Loucy (cell line): Measurements from ENCODE around the gene EFCAB9.

ENCODE experiments used
- H2AFZ ChIP-seq: fragments of 200-600 bp; sonication (generic); 2 replicates; pipeline ENCODE4 v1.6.0; 2016; ENCODE audit warnings: antibody characterized with exemption, mild to moderate bottlenecking, low read length, moderate library complexity
- H3F3A ChIP-seq: fragments of 200-600 bp; 2 replicates; pipeline ENCODE4 v1.6.0; 2016; ENCODE audit warnings: antibody characterized with exemption, low read depth, mild to moderate bottlenecking
- H3K27me3 ChIP-seq: fragments of 200-600 bp; sonication (generic); 2 replicates; pipeline ENCODE4 v1.6.1; 2014; ENCODE audit warnings: low read length, mild to moderate bottlenecking; ENCODE audit not compliant: insufficient read depth, poor library complexity, severe bottlenecking
- H3K36me3 ChIP-seq: fragments of 200-600 bp; sonication (generic); 2 replicates; pipeline ENCODE4 v1.6.1; 2016; ENCODE audit warnings: low read length; ENCODE audit not compliant: insufficient read depth
- H3K4me1 ChIP-seq: fragments of 200-600 bp; sonication (generic); 2 replicates; pipeline ENCODE4 v1.5.1; 2014; ENCODE audit warnings: low read length, mild to moderate bottlenecking; ENCODE audit not compliant: insufficient read depth, poor library complexity, severe bottlenecking
- H3K4me2 ChIP-seq: fragments of 200-600 bp; sonication (generic); 2 replicates; pipeline ENCODE4 v1.6.0; 2014; ENCODE audit warnings: antibody characterized with exemption, low read length, low read depth, mild to moderate bottlenecking; ENCODE audit not compliant: poor library complexity, severe bottlenecking
- H3K4me3 ChIP-seq: fragments of 200-600 bp; sonication (generic); 2 replicates; pipeline ENCODE4 v1.5.1; 2014; ENCODE audit warnings: low read length, mild to moderate bottlenecking, mixed read lengths; ENCODE audit not compliant: poor library complexity, severe bottlenecking
- H3K79me2 ChIP-seq: fragments of 200-600 bp; sonication (generic); 2 replicates; pipeline ENCODE4 v1.6.1; 2014; ENCODE audit warnings: low read length; ENCODE audit not compliant: insufficient read depth
- H3K9ac ChIP-seq: fragments of 200-600 bp; sonication (generic); 2 replicates; pipeline ENCODE4 v1.6.0; 2014; ENCODE audit warnings: mild to moderate bottlenecking, low read depth, low read length, moderate library complexity; ENCODE audit not compliant: poor library complexity, severe bottlenecking
- H3K9me2 ChIP-seq: fragments of 200-600 bp; sonication (generic); replicated peaks from 2 replicates; pipeline ENCODE4 v1.6.1; 2016; ENCODE audit warnings: low read depth, low read length, mixed read lengths
- H3K9me3 ChIP-seq: fragments of 200-600 bp; sonication (generic); 2 replicates; pipeline ENCODE4 v1.6.1; 2014; ENCODE audit warnings: mild to moderate bottlenecking, antibody characterized with exemption, low read length, low read depth; ENCODE audit not compliant: insufficient read depth
- H4K20me1 ChIP-seq: fragments of 200-600 bp; sonication (generic); 2 replicates; pipeline ENCODE4 v1.6.0; 2014; ENCODE audit warnings: antibody characterized with exemption, low read length, mild to moderate bottlenecking; ENCODE audit not compliant: insufficient read depth, poor library complexity, severe bottlenecking
- EZH2phosphoT487 ChIP-seq: fragments of 200-600 bp; IDR thresholded peaks from 2 replicates; pipeline ENCODE4 v1.6.1; 2018; ENCODE audit warnings: antibody characterized with exemption, mild to moderate bottlenecking, moderate library complexity, borderline replicate concordance
- TF ChIP-seq, protein P1 (sequence below): fragments of 200-600 bp; sonication (generic); conservative IDR thresholded peaks from 2 replicates; pipeline ENCODE4 v1.5.1; 2014; ENCODE audit warnings: mild to moderate bottlenecking, antibody characterized with exemption, low read length

The EFCAB9 gene

DNA sequence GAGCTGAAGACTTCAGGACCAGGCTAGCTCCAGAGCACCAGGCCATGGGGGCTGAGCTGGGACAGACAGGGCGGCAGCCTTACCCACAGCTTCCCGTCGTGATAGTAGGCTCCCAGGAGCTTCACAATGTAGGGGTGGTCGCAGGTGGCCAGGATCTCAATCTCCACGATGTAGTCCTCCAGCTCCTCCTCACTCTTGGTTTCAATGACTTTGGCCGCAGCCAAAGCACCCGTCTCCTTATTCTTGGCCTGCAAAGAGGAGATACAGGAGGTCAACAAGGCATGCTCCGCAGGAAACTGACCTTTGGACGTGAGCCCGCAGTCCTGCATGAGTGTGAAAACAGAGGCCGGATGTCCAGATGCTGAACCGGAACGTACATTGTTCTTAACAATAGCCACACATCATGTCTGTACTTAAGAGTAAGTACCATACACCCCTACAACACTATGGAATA, 37.4 kb upstream of the EFCAB9 start:
- peaks cover 6% of the 10 kb centered on the region for H4K20me1 ChIP-seq
- no peak for TF ChIP-seq EZH2phosphoT487
- TF ChIP-seq, protein P1, sequence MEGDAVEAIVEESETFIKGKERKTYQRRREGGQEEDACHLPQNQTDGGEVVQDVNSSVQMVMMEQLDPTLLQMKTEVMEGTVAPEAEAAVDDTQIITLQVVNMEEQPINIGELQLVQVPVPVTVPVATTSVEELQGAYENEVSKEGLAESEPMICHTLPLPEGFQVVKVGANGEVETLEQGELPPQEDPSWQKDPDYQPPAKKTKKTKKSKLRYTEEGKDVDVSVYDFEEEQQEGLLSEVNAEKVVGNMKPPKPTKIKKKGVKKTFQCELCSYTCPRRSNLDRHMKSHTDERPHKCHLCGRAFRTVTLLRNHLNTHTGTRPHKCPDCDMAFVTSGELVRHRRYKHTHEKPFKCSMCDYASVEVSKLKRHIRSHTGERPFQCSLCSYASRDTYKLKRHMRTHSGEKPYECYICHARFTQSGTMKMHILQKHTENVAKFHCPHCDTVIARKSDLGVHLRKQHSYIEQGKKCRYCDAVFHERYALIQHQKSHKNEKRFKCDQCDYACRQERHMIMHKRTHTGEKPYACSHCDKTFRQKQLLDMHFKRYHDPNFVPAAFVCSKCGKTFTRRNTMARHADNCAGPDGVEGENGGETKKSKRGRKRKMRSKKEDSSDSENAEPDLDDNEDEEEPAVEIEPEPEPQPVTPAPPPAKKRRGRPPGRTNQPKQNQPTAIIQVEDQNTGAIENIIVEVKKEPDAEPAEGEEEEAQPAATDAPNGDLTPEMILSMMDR = no peak
- H3K79me2 ChIP-seq = peaks cover 52% of the 10 kb centered on the region; the same call in 1 of the 2 replicates
- no peaks in the 10 kb centered on the region for H3K9me3 ChIP-seq
- no peaks in the 10 kb centered on the region for H3K9me2 ChIP-seq
- H3K4me3 ChIP-seq = no peak overlapping the region
- H3K4me1 ChIP-seq = no peaks in the 10 kb centered on the region
- no peaks in the 10 kb centered on the region for H3F3A ChIP-seq
- H3K4me2 ChIP-seq = no peak overlapping the region
- no peaks in the 10 kb centered on the region for H3K27me3 ChIP-seq
- H3K9ac ChIP-seq = no peak overlapping the region
- no peak overlapping the region for H2AFZ ChIP-seq
- peaks cover 43% of the 10 kb centered on the region; the same call in 1 of the 2 replicates for H3K36me3 ChIP-seq

DNA sequence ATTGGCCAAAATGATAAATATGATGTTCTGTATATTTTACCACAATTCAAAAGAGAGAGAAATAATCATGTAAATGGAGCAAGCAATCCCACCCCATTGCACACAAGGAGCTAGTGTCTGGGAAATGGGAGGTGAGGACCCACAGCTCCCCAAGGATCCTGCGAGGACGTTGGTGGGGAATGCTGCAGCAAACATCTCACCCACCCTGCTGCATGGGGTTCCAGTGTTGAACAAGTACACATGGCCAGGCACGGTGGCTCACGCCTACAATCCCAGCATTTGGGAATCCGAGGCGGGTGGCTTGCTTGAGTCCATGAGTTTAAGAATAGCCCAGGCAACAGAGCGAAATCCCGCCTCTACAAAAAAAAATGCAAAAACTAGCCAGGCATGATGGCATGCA, 35.0 kb upstream of the EFCAB9 start:
- Histone ChIP-seq H3K9me3 (no peaks in the 10 kb centered on the region), H2AFZ (no peak overlapping the region), H3K9me2 (no peaks in the 10 kb centered on the region), H3K79me2 (peaks cover 55% of the 10 kb centered on the region), H3F3A (no peaks in the 10 kb centered on the region), H3K27me3 (no peaks in the 10 kb centered on the region), H3K4me1 (no peaks in the 10 kb centered on the region), H4K20me1 (peaks cover 15% of the 10 kb centered on the region), H3K9ac (no peak overlapping the region), H3K36me3 (peaks cover 21% of the 10 kb centered on the region; the same call in 1 of the 2 replicates), H3K4me2 (no peak overlapping the region), H3K4me3 (no peak overlapping the region)
- TF ChIP-seq EZH2phosphoT487 = no peak
- TF ChIP-seq, protein P1 = no peak

DNA sequence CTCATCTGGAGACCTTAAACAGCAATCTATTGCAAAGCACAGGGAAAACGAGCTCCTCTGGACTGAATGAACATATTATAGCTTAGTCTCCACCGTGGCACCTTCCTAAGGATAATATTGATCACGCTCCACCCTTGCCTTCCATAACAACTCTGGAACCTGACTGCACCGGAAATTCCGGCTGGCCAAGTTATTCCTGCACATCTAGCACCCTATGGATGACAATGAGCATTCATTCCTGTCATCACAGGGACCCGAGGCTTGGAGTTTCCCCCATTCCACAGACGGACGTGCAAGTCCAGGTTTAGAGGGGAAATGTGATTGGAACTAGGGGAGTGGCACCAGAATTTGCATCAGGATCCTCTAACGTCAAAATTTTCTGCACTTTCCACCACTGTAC, 33.5 kb upstream of the EFCAB9 start:
- no peak overlapping the region for H3K9ac ChIP-seq
- no peak overlapping the region for H3K4me2 ChIP-seq
- H2AFZ ChIP-seq = no peak overlapping the region
- peaks cover 65% of the 10 kb centered on the region for H3K79me2 ChIP-seq
- H3K9me2 ChIP-seq = no peaks in the 10 kb centered on the region
- peaks cover 12% of the 10 kb centered on the region; the same call in 1 of the 2 replicates for H3K36me3 ChIP-seq
- no peaks in the 10 kb centered on the region for H3K9me3 ChIP-seq
- H4K20me1 ChIP-seq = peaks cover 21% of the 10 kb centered on the region
- TF ChIP-seq, protein P1 = no peak
- no peak for TF ChIP-seq EZH2phosphoT487
- H3K4me3 ChIP-seq = no peak overlapping the region
- no peaks in the 10 kb centered on the region for H3K27me3 ChIP-seq
- H3F3A ChIP-seq = no peaks in the 10 kb centered on the region
- H3K4me1 ChIP-seq = no peaks in the 10 kb centered on the region
